Measurements from ENCODE around the gene SLC6A18. TPM values are rescaled to one million over a fixed set of nuclear protein-coding genes. Genes with fewer than 3 reads are reported as not detected.

The SLC6A18 gene
- total RNA-seq, 1 donor from 2014 or later: not detected

DNA sequence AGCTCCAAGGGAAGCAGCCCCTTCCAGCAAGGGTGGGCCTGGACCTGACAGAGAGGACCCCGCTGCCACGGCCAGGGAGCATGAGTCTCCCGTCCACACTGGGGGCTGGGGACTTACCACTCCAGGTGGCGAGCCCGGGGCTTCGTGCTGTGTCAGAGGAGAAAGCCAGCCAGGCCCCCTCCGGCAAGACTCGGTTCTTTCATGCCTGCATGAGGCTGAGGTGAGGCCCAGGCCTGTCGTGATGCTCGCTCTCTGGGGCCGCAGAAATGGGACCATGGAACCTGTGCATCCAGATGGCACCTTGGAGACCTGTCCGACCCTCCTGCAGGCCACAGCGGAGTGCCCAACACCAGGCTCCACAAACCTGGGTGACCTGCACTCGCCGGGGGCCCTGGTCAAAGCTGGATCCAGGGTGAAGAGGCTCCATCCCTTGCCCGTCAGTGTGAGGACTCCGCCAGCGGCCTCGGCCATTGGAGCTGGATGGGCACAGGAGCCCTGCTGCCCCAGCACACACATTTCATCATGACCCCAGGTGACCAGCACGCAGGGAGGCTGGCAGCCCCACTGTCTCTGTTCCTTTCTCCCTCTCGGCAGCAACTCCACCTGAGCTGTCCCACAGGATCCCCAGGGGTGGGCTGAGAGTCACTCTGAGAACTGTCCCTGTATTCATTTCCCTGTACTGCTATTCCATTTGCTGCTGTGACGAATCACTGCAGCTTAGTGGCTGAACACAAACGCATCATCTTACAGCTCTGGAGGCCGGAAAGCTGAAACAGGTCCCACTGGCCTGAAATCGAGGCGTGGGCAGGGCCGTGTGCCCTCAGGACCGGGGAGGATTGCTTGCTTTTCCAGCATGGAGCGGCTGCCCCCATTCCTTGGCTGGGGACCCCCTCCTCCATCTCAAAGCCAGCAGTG lies 24.4 kb downstream of the SLC6A18 start:
- Histone ChIP-seq H3K27ac (ENCODE audit: low read depth, low read length) (no peak overlapping the region), H3K27me3 (ENCODE audit: insufficient read depth, low read length) (no peaks in the 10 kb centered on the region), H2AFZ (ENCODE audit: low read depth, low read length) (no peak overlapping the region), H4K20me1 (ENCODE audit: insufficient read depth, low read length) (no peaks in the 10 kb centered on the region), H3K4me3 (ENCODE audit: insufficient read depth, low read depth, low read length) (no peak overlapping the region), H3K36me3 (ENCODE audit: insufficient read depth, low read length) (no peaks in the 10 kb centered on the region), H3K4me2 (ENCODE audit: low read length) (no peak overlapping the region), H3K79me2 (ENCODE audit: insufficient read depth, low read length) (no peaks in the 10 kb centered on the region), H3K9ac (ENCODE audit: low read length) (no peak overlapping the region), H3K4me1 (ENCODE audit: insufficient read depth, low read length) (no peaks in the 10 kb centered on the region), H3K9me3 (ENCODE audit: insufficient read depth, low read depth, low read length) (no peaks in the 10 kb centered on the region)
- FAIRE-seq: no peak
- peaks cover 23% of the 10 kb centered on the region for H3K27me3 Mint-ChIP-seq (ENCODE audit: low read depth, unreplicated experiment)
- H3K4me1 Mint-ChIP-seq (ENCODE audit: low read depth, unreplicated experiment): no peaks in the 10 kb centered on the region
- DNase-seq (ENCODE audit: low read depth): no peak
- H3K36me3 Mint-ChIP-seq (ENCODE audit: low read depth, unreplicated experiment): no peaks in the 10 kb centered on the region
- H3K27ac Mint-ChIP-seq (ENCODE audit: unreplicated experiment): no peak overlapping the region
- H3K4me3 Mint-ChIP-seq (ENCODE audit: unreplicated experiment): no peak overlapping the region
- TF ChIP-seq, protein P1, sequence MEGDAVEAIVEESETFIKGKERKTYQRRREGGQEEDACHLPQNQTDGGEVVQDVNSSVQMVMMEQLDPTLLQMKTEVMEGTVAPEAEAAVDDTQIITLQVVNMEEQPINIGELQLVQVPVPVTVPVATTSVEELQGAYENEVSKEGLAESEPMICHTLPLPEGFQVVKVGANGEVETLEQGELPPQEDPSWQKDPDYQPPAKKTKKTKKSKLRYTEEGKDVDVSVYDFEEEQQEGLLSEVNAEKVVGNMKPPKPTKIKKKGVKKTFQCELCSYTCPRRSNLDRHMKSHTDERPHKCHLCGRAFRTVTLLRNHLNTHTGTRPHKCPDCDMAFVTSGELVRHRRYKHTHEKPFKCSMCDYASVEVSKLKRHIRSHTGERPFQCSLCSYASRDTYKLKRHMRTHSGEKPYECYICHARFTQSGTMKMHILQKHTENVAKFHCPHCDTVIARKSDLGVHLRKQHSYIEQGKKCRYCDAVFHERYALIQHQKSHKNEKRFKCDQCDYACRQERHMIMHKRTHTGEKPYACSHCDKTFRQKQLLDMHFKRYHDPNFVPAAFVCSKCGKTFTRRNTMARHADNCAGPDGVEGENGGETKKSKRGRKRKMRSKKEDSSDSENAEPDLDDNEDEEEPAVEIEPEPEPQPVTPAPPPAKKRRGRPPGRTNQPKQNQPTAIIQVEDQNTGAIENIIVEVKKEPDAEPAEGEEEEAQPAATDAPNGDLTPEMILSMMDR (IDR thresholded peaks at IDR 0.05; ENCODE audit: insufficient read depth, low read depth, low read length): no peak
- TF ChIP-seq EZH2 (IDR thresholded peaks at IDR 0.05; ENCODE audit: insufficient read depth, low read length): no peak
- no peaks in the 10 kb centered on the region for H3K9me3 Mint-ChIP-seq (ENCODE audit: unreplicated experiment)

DNA sequence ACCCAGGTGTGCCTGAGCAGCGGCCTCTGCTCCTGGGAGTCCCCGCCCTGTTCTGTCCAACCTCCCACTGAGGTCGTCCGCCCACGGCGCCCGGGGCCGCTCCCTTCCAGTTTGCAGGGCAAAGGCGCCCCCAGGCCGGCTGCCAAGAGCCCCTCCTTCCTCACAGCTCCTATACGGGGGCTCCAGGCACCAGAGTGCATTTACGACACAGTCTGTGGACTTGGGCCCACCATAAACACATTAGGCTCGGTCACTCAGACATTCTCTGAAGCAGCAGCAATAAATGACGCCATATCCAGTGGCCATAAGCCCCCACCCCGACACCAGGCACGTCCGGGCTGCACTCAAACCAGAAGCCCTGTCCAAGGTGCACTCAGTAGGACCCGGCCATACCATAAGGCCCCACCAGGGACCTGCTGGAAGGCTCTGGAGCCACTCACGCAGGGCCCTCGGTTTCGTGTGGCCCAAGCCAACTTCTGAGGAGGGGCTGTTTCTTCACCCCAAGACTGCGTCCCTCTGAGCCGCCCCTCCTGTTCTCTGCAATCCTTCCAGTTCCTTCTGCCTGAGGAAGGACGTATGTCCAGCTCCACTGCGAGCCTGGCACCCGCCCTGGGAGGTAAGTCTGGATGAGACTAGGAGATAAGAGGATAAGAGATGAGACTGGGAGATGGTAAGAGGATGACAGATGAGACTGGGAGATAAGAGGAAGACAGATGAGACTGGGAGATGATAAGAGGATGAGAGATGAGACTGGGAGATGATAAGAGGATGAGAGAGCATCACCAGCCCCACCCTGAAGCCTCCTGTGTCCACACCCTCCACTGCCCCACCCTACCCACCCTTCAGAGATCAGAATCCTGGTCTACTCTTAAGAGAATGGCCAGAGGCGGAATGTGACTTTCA lies 26.7 kb downstream of the SLC6A18 start:
- Histone ChIP-seq H3K9ac (ENCODE audit: low read length) (no peak overlapping the region), H2AFZ (ENCODE audit: low read depth, low read length) (no peak overlapping the region), H3K36me3 (ENCODE audit: insufficient read depth, low read length) (no peaks in the 10 kb centered on the region), H3K27ac (ENCODE audit: low read depth, low read length) (no peak overlapping the region), H3K27me3 (ENCODE audit: insufficient read depth, low read length) (no peaks in the 10 kb centered on the region), H4K20me1 (ENCODE audit: insufficient read depth, low read length) (no peaks in the 10 kb centered on the region), H3K4me2 (ENCODE audit: low read length) (no peak overlapping the region), H3K79me2 (ENCODE audit: insufficient read depth, low read length) (no peaks in the 10 kb centered on the region), H3K4me3 (ENCODE audit: insufficient read depth, low read depth, low read length) (no peak overlapping the region), H3K9me3 (ENCODE audit: insufficient read depth, low read depth, low read length) (no peaks in the 10 kb centered on the region), H3K4me1 (ENCODE audit: insufficient read depth, low read length) (no peaks in the 10 kb centered on the region)
- peaks cover 3% of the 10 kb centered on the region for H3K36me3 Mint-ChIP-seq (ENCODE audit: low read depth, unreplicated experiment)
- DNase-seq (ENCODE audit: low read depth): no peak
- no peaks in the 10 kb centered on the region for H3K4me1 Mint-ChIP-seq (ENCODE audit: low read depth, unreplicated experiment)
- H3K9me3 Mint-ChIP-seq (ENCODE audit: unreplicated experiment): no peaks in the 10 kb centered on the region
- H3K27ac Mint-ChIP-seq (ENCODE audit: unreplicated experiment): no peak overlapping the region
- H3K27me3 Mint-ChIP-seq (ENCODE audit: low read depth, unreplicated experiment): peaks cover 33% of the 10 kb centered on the region
- TF ChIP-seq EZH2 (IDR thresholded peaks at IDR 0.05; ENCODE audit: insufficient read depth, low read length): no peak
- TF ChIP-seq, protein P1 (IDR thresholded peaks at IDR 0.05; ENCODE audit: insufficient read depth, low read depth, low read length): no peak
- no peak for FAIRE-seq
- H3K4me3 Mint-ChIP-seq (ENCODE audit: unreplicated experiment): no peak overlapping the region
